Measurements from ENCODE around the gene SMG5.
"Not testable (repeated sequence)": the region's sequence is repeated elsewhere in the genome, so short reads cannot be mapped to it uniquely, and the experiment has no call there.

Gene SMG5

DNA sequence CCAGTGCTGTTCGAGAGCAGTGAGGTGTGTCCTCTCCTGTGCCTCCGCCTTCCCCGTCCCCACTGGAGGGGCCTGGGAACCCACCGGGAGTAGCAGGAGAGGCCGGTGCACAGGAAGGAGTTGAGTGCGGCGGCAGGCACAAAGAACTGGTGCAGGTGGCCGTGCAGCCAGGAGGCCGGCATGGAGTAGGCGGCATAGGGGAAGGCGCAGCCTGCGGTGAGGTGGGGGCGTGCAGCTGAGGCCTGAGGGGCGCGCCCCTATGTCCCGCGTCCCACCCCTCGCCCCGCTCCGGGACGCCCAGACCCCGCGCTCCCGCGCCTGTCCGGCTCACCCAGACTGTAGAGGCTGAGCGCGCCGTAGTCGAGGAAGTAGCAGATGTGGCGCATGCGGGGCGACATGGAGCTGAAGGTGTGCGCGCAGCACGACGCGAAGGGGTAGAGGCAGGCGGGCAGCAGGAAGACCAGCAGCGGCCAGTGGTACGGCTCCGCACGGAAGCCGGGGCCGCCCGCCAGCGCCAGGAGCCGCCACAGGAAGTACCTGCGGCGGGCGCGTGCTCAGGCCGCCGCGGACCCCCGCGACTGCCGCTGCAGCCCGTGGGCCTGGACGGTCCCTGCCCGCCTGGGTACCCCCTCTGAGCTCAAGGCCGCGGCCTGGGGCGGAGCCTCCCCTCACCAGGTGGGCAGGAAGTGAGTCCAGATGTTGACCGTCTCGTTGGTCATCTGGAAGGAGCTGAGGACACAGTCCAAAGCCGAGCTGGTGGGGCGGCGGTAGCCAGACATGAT, 37.0 kb downstream of the SMG5 start:
- no peak for DNase-seq (ENCODE audit: low read depth in 2 of 3, low spot score in 2 of 3)

DNA sequence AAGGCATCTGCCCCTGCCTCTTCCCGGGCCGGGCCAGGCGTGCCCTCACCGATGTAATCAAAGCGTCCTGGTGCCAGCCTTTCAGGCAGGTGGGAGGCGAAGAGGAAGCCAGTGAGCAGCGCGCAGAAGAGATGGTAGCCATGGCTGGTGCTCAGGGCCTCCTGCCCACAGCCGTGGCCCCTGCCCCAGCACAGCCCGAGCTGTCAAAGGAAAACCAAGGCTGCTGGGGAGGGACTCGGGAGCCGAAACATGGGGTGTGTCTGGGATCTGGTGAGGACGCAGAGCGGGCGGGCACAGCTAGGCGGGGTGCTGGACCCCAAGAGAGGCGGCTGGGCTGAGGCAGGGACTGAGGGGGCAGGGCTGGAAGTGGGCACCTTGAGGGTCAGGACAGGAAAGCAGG, 37.9 kb downstream of the SMG5 start:
- DNase-seq (ENCODE audit: low read depth in 2 of 3, low spot score in 2 of 3) = no peak

DNA sequence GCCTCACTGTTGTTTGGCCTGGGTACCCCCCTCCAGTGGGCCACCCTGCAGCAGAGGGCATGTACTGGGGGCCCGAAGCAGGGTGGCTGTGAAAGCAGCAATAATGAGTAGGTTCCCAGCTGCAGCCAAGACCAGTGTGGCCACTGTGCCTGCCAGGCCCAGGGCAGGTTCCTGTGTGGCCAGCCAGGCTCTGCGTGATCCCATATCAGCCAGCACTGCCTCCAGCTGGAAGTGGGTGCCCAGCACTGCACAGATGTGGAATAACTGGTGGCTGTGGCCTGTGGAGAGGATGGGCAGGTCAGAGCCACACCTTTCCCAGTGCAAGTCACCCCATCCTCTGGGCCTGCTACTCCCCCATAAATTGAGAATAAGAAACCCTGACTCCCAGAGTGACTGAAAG, 38.5 kb downstream of the SMG5 start:
- no peak for DNase-seq (ENCODE audit: low read depth in 2 of 3, low spot score in 2 of 3)

DNA sequence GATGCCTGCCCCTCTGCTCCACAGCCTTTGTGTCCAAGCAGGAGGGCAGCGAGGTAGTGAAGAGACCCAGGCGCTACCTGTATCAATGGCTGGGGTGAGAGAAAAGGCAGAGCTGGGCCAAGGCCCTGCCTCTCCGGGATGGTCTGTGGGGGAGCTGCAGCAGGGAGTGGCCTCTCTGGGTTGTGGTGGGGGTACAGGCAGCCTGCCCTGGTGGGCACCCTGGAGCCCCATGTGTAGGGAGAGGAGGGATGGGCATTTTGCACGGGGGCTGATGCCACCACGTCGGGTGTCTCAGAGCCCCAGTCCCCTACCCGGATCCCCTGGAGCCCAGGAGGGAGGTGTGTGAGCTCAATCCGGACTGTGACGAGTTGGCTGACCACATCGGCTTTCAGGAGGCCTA, 39.9 kb downstream of the SMG5 start:
- no peak for DNase-seq (ENCODE audit: low read depth in 2 of 3, low spot score in 2 of 3)

DNA sequence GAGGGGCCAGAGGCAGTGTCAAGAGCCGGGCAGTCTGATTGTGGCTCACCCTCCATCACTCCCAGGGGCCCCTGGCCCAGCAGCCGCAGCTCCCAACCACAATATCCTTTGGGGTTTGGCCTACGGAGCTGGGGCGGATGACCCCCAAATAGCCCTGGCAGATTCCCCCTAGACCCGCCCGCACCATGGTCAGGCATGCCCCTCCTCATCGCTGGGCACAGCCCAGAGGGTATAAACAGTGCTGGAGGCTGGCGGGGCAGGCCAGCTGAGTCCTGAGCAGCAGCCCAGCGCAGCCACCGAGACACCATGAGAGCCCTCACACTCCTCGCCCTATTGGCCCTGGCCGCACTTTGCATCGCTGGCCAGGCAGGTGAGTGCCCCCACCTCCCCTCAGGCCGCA, 40.7 kb downstream of the SMG5 start, which contains the start of gene BGLAP:
BGLAP (plus strand) TSS at position 259 of the 400 bp plus-strand sequence; CDS start at position 307, 48 bp downstream.
- DNase-seq (ENCODE audit: low read depth in 2 of 3, low spot score in 2 of 3) = no peak

DNA sequence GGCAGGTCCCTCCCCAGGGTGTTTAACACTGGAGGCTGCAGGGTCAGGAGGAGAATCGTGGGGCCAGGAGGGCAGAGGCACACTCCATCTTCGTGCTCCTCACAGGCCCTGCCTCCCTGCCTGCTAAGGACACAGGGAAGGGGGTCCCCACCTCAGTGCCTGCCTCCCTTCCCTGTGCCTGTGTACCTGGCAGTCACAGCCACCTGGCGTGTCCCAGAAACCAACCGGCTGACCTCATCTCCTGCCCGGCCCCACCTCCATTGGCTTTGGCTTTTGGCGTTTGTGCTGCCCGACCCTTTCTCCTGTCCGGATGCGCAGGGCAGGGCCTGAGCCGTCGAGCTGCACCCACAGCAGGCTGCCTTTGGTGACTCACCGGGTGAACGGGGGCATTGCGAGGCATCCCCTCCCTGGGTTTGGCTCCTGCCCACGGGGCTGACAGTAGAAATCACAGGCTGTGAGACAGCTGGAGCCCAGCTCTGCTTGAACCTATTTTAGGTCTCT, 41.3 kb downstream of the SMG5 start:
- DNase-seq (ENCODE audit: low read depth in 2 of 3, low spot score in 2 of 3) = no peak

DNA sequence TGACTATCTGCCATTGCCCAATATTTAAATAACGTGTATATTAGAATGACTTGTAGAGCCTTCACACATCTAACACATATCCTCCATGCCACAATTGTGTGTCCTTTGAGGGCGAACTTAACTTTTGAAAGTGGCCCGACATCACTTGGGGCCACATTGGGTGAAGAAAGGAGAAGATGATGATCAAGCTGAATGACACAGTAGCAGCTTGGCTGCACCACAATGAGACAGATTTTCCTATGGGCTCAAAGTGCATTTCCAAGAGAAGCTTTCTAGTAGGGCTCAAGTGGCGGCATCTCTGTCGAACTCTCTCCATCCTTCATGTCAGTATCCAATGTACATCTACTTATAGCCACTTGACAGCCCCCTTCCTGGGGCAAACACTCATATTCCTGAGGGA, 44.4 kb downstream of the SMG5 start:
- no peak for DNase-seq (ENCODE audit: low read depth in 2 of 3, low spot score in 2 of 3)

DNA sequence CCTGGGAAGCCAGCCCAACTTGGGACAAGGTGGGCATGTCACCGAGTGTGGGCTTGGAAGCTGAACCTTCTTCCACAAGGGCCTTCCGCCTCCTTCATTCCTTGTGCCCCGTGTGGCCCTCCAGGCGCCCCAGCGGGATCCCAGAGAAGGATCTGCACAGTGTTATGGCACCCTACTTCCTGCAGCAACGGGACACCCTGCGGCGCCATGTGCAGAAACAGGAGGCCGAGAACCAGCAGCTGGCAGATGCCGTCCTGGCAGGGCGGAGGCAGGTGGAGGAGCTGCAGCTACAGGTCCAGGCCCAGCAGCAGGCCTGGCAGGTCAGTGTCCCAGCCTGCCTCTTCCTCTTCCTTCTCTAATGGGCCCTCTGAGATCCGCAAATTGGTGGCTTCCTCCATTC, 46.5 kb downstream of the SMG5 start:
- DNase-seq (ENCODE audit: low read depth in 2 of 3, low spot score in 2 of 3) = no peak

DNA sequence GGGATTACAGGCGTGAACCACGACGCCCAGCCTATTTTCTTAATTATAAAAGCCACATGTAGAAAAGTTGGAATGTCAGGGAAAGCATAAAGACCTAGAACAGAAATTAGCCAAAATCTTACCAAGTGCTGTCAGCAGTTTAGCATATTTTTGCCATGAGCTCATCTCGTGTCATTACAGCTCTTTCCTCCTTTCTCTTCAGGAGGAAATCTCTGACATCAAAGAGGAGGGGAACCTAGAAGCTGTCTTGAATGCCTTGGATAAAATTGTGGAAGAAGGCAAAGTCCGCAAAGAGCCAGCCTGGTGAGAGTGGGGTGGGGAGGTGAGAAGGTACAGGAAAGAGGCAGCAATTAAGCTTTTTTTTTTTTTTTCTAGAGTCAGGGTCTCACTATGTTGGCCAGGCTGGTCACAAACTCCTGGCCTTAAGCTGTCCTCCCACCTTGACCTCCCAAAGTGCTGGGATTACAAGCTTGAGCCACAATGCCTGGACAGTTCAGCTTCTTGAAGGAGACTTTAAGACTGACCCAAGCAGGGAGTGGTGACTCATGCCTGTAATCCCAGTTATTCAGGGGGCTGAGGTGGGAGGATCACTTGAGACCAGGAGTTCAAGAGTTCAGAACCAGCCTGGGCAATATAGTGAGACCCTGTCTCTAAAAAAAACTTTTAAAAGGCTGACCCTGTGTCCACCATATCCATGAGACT, 49.0 kb downstream of the SMG5 start:
- no peak for DNase-seq (ENCODE audit: low read depth in 2 of 3, low spot score in 2 of 3)

DNA sequence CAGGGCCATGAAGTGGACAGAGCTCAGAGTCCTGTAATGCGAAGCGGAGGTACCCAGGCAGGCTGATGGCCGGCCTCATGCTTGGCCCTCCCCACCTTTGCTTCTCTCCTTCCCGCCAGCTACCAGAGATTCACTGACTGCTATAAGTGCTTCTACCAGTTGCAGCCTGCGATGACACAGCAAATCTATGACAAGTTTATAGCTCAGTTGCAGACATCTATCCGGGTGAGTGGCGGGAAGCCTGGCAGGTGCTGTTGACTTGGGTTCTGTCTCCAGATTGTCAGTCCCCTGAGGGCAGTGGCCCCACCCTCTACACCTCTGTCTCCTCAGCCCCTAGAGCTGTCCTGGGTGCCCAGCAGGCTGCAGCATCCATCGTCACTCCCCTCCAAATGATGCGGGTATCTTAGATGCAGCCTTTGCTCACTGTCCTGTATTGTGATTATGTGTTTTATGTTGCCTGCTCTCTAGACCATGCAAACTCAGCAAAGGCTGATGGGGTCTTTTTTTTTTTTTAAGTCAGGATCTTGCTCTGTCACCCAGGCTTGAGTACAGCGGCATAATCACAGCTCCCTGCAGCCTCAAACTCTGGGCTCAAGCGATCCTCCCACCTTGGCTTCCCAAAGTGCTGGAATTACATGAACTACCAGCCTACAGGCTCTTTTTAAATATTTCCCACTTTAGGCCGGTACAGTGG, 50.3 kb downstream of the SMG5 start:
- DNase-seq (ENCODE audit: low read depth in 2 of 3, low spot score in 2 of 3) = no peak

DNA sequence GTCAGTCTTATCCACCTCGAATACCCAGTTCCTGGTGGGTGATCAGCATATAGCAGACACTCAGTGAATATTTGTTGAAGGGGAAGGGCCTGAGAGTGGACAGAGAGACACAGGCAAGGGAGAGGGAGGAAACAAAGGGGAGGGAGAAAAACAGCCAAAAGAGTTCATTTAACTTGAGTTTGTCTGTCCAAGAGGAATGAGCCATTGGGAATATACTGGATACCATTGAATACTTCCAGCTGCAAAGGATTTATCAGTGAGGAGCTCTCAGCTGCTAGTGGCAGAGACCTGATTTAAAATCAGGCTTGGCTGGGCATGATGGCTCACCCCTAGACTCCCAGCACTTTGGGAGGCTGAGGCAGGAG, 52.2 kb downstream of the SMG5 start:
- no peak for DNase-seq (ENCODE audit: low read depth in 2 of 3, low spot score in 2 of 3)

DNA sequence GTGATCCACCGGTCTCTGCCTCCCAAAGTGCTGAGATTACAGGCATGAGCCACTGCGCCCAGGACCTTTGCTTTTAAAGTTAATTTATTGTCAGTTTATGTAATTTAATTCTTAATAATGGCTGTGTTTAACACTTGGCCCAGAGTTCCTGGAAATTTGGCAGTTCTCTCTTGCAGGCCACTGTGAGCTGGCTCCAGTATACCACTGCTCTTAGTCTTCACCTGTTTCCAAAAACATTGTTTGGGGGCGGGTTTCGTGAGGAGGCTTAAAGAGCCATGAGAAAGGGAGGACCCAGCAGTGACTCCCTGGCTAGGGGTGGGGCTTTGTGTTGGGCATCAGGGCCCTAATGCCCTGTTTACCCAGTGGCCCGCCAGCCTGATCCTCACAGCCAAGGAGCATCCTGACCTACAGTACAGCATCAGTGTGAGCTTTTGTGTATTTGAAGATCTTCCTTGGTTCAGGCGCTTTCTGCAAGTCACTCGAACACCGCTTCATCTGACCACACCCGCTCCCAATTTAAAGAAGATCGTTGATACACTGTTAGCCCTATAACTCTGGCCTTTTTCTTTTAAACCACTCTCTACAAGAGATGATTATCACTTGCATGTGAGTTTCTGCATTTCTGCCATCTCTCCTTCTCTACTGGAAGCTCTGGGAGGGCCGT, 52.7 kb downstream of the SMG5 start:
- no peak for DNase-seq (ENCODE audit: low read depth in 2 of 3, low spot score in 2 of 3)

DNA sequence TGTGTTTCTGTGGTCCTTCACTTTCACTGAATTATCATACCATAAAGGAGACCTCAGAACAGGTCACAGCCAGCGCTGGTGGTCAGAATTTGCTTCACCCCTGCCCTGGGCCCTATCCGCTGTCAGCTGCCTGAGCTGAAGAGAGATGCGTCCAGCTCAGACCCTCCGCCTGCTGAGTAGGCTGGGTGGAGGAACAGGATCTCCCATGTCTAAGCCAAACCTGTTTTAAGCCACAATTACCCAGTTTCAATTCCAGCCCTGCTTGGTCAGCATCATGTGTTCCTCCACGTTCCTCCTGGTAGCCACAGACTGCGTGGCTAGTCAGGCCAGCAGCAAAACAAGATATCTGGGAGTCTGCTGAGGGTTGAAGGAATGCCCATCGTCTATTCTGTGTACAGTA, 54.1 kb downstream of the SMG5 start:
- DNase-seq (ENCODE audit: low read depth in 2 of 3, low spot score in 2 of 3) = no peak

DNA sequence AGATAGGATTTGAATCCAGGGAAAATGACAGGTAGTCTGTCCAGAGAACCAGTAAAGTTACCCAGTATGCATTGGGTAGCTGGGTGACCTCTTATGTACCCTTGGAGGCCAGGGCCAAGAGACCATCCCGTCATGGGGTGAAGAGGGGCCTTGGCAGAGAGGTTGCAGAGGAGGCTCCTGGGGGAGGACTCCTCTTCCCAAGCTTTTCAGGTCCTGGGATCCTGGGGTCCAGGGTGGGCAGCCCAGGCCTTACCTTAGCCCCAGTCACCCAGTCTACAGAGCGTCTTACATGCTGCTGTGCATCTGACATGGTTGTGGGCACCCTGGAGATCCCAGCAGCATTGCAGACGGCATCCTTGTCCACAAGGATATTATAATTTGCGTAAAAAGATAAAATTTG, 55.8 kb downstream of the SMG5 start:
- DNase-seq (ENCODE audit: low read depth in 2 of 3, low spot score in 2 of 3) = no peak

DNA sequence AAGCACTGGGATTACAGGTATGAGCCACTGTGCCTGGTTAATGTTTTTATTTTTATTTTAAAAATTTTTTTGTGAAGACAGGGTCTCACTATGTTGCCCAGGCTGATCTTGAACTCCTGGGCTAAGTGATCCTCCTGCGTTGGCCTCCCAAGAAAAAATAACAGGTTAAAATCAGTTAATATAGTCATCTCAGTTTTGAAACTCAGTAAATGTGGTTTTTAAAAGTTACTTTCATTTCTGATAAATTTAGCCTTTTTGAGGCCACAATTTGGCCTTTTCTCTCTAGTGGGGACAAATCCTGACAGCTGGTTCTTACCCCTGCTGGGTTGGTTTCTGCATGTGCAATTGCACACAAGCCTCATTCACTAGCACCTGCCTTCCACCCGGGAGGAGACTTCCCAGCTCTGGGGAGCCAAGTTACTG, 56.5 kb downstream of the SMG5 start:
- DNase-seq (ENCODE audit: low read depth in 2 of 3, low spot score in 2 of 3) = no peak

DNA sequence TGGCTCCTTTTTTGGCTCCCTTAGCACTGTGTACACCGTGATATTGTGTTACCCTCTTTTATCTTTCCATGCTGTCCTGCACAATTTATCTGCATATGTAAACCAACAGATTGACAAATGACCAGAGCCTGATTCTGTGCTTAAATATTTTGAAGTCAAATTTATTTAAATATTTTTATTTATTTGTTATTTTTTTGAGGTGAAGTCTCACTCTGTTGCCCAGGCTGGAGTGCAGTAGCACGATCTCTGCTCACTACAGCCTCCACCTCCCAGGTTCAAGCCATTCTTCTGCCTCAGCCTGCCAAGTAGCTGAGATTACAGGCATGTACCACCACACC, 57.0 kb downstream of the SMG5 start:
- no peak for DNase-seq (ENCODE audit: low read depth in 2 of 3, low spot score in 2 of 3)

DNA sequence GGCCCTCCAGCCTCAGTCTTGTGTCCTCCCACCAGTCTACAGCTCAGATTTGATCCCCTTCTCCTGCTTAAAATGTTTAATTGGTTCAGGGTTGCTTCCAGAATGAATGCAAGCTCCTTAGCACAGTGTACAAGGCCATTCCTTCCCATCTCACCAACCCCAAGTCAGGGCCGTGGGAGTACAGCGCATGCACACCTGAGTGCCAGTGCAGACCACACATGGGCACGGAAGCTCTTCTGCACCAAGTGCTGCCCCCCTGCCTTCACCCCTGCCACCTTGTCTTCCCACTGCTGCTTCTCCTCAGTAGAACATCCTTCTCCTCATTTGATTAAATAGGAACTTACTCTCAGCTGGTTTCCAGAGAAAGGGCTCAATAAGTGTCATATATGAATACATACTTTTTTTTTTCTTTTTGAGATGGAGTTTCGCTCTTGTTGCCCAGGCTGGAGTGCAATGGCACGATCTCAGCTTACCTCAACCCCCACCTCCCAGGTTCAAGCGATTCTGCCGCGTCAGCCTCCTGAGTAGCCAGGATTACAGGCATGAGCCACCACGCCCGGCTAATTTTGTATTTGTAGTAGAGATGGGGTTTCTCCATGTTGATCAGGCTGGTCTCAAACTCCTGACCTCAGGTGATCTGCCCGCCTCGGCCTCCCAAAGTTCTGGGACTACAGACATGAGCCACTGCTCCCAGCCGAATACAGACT, 60.5 kb downstream of the SMG5 start:
- no peak for DNase-seq (ENCODE audit: low read depth in 2 of 3, low spot score in 2 of 3)

DNA sequence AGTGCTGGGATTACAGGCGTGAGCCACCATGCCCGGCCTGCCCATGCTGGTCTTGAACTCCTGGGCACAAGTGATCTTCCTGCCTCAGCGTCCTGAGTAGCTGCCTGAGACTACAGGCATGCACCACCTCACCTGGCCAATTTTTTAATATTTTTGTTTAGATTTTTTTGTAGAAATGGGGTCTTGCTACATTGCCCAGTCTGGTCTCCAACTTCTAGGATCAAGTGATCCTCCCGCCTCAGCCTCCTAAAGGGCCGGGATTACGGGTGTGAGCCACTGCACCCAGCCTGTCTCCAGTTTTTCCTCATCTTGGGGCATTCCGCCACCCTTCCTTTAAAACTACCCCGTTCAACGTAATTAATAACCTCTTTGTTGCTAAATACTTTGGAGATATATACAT, 62.4 kb downstream of the SMG5 start:
- DNase-seq (ENCODE audit: low read depth in 2 of 3, low spot score in 2 of 3) = no peak

DNA sequence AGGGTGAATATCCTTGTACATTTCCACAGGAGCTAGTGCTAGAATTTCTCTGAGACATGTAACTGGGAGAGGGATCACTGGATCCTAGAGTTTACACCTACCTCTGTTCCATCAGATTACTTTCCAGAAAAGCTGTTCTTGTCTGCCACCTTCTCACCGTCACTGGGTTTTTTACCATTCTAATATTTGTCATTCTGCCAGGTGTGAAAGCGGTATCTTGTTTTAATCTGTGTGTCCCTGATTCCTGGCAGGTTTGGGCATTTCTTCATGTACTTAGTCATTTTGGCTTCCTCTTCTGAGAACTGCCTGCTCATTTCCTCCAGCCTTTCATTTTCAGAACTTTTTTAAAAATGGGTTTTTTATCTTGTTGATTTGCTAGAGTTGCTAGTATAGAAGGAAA, 64.8 kb downstream of the SMG5 start:
- DNase-seq (ENCODE audit: low read depth in 2 of 3, low spot score in 2 of 3) = no peak

DNA sequence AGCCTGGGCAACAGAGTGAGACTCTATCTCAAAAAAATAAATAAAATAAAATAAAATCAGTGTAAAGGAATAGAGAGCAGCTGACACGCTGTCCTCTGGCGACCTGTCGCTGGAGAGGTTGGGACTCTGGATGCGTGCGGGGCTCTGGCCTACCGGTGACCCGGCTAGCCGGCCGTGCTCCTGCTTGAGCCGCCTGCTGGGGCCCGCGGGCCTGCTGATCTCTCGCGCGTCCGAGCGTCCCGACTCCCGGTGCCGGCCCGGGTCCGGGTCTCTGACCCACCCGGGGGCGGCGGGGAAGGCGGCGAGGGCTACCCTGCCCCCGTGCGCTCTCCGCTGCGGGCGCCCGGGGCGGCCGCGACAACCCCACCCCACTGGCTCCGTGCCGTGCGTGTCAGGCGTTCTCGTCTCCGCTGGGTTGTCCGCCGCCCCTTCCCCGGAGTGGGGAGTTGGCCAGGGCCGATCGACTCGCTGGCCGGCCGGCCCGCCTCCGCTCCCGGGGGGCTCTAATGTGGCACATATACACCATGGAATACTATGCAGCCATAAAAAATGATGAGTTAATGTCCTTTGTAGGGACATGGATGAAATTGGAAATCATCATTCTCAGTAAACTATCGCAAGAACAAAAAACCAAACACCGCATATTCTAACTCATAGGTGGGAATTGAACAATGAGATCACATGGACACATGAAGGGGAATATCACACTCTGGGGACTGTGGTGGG, 66.1 kb downstream of the SMG5 start:
- DNase-seq (ENCODE audit: low read depth in 2 of 3, low spot score in 2 of 3) = not testable (repeated sequence)

Data from activated CD8-positive, alpha-beta memory T cell treated with anti-CD3 and anti-CD28 coated beads for 48 hours (primary cell).